ENCODE results near the gene FSIP1.

The FSIP1 gene

GRCh38 chr15:39752991-39753390 lies 29.6 kb downstream of the FSIP1 start:
- DNase-seq, result no peak

- DNase-seq, result no peak
Measured at GRCh38 chr15:39752246-39752645, 30.4 kb downstream of the FSIP1 start.

- no peak for DNase-seq
Measured at GRCh38 chr15:39748276-39748675, 34.4 kb downstream of the FSIP1 start.

GRCh38 chr15:39747326-39747725 lies 35.3 kb downstream of the FSIP1 start:
- no peak for DNase-seq

GRCh38 chr15:39746714-39747276 lies 35.8 kb downstream of the FSIP1 start:
- no peak for DNase-seq

- DNase-seq, result no peak
Measured at GRCh38 chr15:39746176-39746575, 36.5 kb downstream of the FSIP1 start.

- DNase-seq, result no peak
Measured at GRCh38 chr15:39745415-39745814, 37.2 kb downstream of the FSIP1 start.

- no peak for DNase-seq
Measured at GRCh38 chr15:39744334-39745103, 38.1 kb downstream of the FSIP1 start.

- no peak for DNase-seq
Measured at GRCh38 chr15:39743611-39744010, 39.0 kb downstream of the FSIP1 start.

- DNase-seq, result no peak
Measured at GRCh38 chr15:39741258-39741657, 41.4 kb downstream of the FSIP1 start.

- DNase-seq, result no peak
Measured at GRCh38 chr15:39738998-39739397, 43.6 kb downstream of the FSIP1 start.

- no peak for DNase-seq
Measured at GRCh38 chr15:39737196-39737550, 45.5 kb downstream of the FSIP1 start.

- no peak for DNase-seq
Measured at GRCh38 chr15:39736412-39737195, 46.0 kb downstream of the FSIP1 start.

GRCh38 chr15:39735120-39735717 lies 47.4 kb downstream of the FSIP1 start:
- no peak for DNase-seq

- DNase-seq, result no peak
Measured at GRCh38 chr15:39731266-39731665, 51.4 kb downstream of the FSIP1 start.

GRCh38 chr15:39730552-39730951 lies 52.1 kb downstream of the FSIP1 start:
- no peak for DNase-seq

GRCh38 chr15:39729500-39729899 lies 53.1 kb downstream of the FSIP1 start:
- no peak for DNase-seq

- no peak for DNase-seq
Measured at GRCh38 chr15:39728845-39729244, 53.8 kb downstream of the FSIP1 start.

- DNase-seq, result no peak
Measured at GRCh38 chr15:39721893-39722292, 60.7 kb downstream of the FSIP1 start.

- no peak for DNase-seq
Measured at GRCh38 chr15:39720621-39721611, 61.7 kb downstream of the FSIP1 start.

GRCh38 chr15:39720081-39720480 lies 62.6 kb downstream of the FSIP1 start:
- DNase-seq, result no peak

GRCh38 chr15:39719109-39719508 lies 63.5 kb downstream of the FSIP1 start:
- DNase-seq, result no peak

Measured in DMS 273 treated with DMSO at 0.1 percent for 48 hours (cell line).